PFSK-1 (cell line): ENCODE data around the gene CACNA1I.

Experiments
- FOXP2 ChIP-seq: optimal IDR thresholded peaks from 2 replicates; pipeline ENCODE3; 2011; ENCODE audit warnings: borderline replicate concordance, control low read depth, inconsistent platforms; ENCODE audit not compliant: insufficient read depth; ENCODE audit errors: extremely low read length, extremely low read depth
- POLR2AphosphoS5 ChIP-seq: IDR thresholded peaks from 2 replicates; pipeline ENCODE4 v1.6.1; 2012; ENCODE audit warnings: low read depth, mild to moderate bottlenecking, control low read depth, low read length, moderate library complexity
- SIN3A ChIP-seq: IDR thresholded peaks from 2 replicates; pipeline ENCODE4 v1.6.1; 2012; ENCODE audit warnings: mild to moderate bottlenecking, low read length, moderate library complexity, borderline replicate concordance; ENCODE audit not compliant: insufficient read depth
- TAF1 ChIP-seq: IDR thresholded peaks from 2 replicates; pipeline ENCODE4 v1.6.1; 2012; ENCODE audit warnings: low read length, control low read depth, borderline replicate concordance; ENCODE audit not compliant: insufficient read depth
- TF ChIP-seq, protein P1 (sequence below), 2 experiments: IDR thresholded peaks; 2 replicates each; pipeline versions ENCODE4 v1.6.1 to v1.8.0; 2011 to 2012; ENCODE audit warnings: low read depth in 2 of 2, low read length in 2 of 2, control low read depth in 1 of 2, inconsistent platforms in 1 of 2, mild to moderate bottlenecking in 1 of 2, moderate library complexity in 1 of 2; ENCODE audit not compliant: insufficient read depth in 1 of 2

Gene CACNA1I

GRCh38 chr22:39576027-39576426 is 5.5 kb downstream of the CACNA1I start:
- TF ChIP-seq FOXP2: no peak
- TF ChIP-seq POLR2AphosphoS5: no peak
- TF ChIP-seq, protein P1, sequence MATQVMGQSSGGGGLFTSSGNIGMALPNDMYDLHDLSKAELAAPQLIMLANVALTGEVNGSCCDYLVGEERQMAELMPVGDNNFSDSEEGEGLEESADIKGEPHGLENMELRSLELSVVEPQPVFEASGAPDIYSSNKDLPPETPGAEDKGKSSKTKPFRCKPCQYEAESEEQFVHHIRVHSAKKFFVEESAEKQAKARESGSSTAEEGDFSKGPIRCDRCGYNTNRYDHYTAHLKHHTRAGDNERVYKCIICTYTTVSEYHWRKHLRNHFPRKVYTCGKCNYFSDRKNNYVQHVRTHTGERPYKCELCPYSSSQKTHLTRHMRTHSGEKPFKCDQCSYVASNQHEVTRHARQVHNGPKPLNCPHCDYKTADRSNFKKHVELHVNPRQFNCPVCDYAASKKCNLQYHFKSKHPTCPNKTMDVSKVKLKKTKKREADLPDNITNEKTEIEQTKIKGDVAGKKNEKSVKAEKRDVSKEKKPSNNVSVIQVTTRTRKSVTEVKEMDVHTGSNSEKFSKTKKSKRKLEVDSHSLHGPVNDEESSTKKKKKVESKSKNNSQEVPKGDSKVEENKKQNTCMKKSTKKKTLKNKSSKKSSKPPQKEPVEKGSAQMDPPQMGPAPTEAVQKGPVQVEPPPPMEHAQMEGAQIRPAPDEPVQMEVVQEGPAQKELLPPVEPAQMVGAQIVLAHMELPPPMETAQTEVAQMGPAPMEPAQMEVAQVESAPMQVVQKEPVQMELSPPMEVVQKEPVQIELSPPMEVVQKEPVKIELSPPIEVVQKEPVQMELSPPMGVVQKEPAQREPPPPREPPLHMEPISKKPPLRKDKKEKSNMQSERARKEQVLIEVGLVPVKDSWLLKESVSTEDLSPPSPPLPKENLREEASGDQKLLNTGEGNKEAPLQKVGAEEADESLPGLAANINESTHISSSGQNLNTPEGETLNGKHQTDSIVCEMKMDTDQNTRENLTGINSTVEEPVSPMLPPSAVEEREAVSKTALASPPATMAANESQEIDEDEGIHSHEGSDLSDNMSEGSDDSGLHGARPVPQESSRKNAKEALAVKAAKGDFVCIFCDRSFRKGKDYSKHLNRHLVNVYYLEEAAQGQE (IDR thresholded peaks at IDR 0.05; ENCODE audit: insufficient read depth in 1 of 2, low read depth in 2 of 2, low read length in 2 of 2): no peak
- TF ChIP-seq TAF1: no peak
- TF ChIP-seq SIN3A: no peak

- TF ChIP-seq POLR2AphosphoS5 (no peak), FOXP2 (no peak), SIN3A (no peak), TAF1 (no peak)
- TF ChIP-seq, protein P1 (IDR thresholded peaks at IDR 0.05; ENCODE audit: insufficient read depth in 1 of 2, low read depth in 2 of 2, low read length in 2 of 2): no peak
Measured at GRCh38 chr22:39577366-39577765, 6.8 kb downstream of the CACNA1I start.

DNA sequence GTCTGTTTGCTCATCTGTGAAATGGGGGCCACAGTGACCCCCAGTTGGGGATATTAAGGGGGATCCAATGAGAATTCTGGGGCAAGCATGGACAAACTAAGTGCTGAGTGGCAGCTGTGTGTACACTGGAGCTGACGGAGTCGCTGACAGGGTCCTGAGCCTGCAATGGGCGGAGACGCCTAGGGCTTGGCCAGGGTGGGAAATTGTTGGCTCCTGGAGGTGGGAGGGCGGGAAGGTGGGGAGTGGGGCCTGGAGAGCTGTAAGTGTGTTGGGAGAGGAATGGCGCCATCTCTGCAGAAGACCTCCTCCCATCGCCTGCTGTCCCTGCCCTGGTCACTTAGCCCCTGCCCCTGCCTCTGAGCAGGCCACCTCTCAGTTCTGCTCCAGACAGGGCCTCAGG is 7.3 kb downstream of the CACNA1I start:
- TF ChIP-seq SIN3A: no peak
- TF ChIP-seq FOXP2: no peak
- TF ChIP-seq, protein P1 (IDR thresholded peaks at IDR 0.05; ENCODE audit: insufficient read depth in 1 of 2, low read depth in 2 of 2, low read length in 2 of 2): no peak
- no peak for TF ChIP-seq TAF1

DNA sequence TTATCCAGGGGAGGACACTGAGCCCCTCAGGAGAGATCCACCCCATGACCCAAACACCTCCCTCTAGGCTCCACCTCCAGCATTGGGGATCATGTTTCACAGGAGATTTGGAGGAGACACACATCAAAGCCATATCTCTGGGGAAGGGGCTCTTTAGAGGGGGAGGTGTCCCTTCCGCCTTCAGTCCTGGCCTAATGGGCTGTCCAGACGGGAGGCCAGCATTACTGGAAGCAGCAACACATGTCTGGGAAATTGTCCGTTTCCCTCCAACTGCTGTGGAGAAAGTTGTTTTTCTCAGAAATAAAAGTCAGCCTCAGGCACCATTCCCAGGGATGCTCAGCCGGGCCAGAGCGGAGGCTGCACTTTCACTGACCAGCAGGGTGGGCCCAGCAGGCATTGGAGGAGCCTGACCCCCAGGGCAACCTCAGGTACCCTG is 9.5 kb downstream of the CACNA1I start:
- TF ChIP-seq POLR2AphosphoS5 (no peak), SIN3A (no peak), FOXP2 (no peak), TAF1 (no peak)
- TF ChIP-seq, protein P1 (IDR thresholded peaks at IDR 0.05; ENCODE audit: insufficient read depth in 1 of 2, low read depth in 2 of 2, low read length in 2 of 2): no peak

DNA sequence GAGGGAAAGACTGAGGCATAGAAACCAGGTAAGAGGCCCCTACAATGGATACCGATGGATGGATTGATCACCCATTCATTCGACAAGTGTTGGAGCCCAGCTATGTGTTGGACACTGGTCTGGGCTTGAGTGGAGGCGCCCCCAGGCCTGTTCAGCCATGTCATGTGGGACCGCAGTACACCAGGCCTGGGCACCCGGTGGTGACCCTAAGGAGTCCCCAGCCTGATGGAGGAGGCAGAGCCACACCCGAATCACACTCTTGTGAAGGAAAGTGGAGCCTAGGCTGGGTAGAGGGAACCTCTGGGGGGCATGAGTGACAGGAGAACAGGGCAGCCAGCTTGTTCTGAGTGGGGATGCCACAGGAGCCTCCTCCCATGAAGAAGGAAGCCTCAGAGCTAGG is 10.2 kb downstream of the CACNA1I start:
- TF ChIP-seq FOXP2 (no peak), SIN3A (no peak), TAF1 (no peak), POLR2AphosphoS5 (no peak)
- TF ChIP-seq, protein P1 (IDR thresholded peaks at IDR 0.05; ENCODE audit: insufficient read depth in 1 of 2, low read depth in 2 of 2, low read length in 2 of 2): no peak
